ENCODE data around the gene KLK4.
"Not testable (repeated sequence)": the region's sequence is repeated elsewhere in the genome, so short reads cannot be mapped to it uniquely, and the experiment has no call there.

Gene KLK4

GRCh38 chr19:50912727-50913716 lies 1.8 kb upstream of the KLK4 start:
- DNase-seq = no peak

- DNase-seq = no peak
These were observed 956 bp upstream of the KLK4 start for GRCh38 chr19:50912102-50912599.

- DNase-seq = no peak
These were observed 473 bp downstream of the KLK4 start for GRCh38 chr19:50910722-50911121.

GRCh38 chr19:50909240-50910070 lies 1.7 kb downstream of the KLK4 start:
- no peak for DNase-seq

GRCh38 chr19:50908336-50908735 lies 2.9 kb downstream of the KLK4 start:
- DNase-seq = no peak

GRCh38 chr19:50906217-50906616 lies 5.0 kb downstream of the KLK4 start:
- DNase-seq = peak; percentile 21

GRCh38 chr19:50902640-50903039 lies 8.6 kb downstream of the KLK4 start:
- no peak for DNase-seq

GRCh38 chr19:50899569-50899968 lies 11.6 kb downstream of the KLK4 start:
- no peak for DNase-seq

GRCh38 chr19:50898018-50898417 lies 13.2 kb downstream of the KLK4 start:
- no peak for DNase-seq

- no peak for DNase-seq
These were observed 13.6 kb downstream of the KLK4 start for GRCh38 chr19:50897612-50898011.

GRCh38 chr19:50897191-50897607 lies 14.0 kb downstream of the KLK4 start:
- no peak for DNase-seq

- no peak for DNase-seq
These were observed 14.5 kb downstream of the KLK4 start for GRCh38 chr19:50896591-50897190.

- DNase-seq = not testable (repeated sequence)
These were observed 15.1 kb downstream of the KLK4 start for GRCh38 chr19:50896089-50896590.

- DNase-seq = no peak
These were observed 16.5 kb downstream of the KLK4 start for GRCh38 chr19:50894478-50895356.

- DNase-seq = no peak
These were observed 18.0 kb downstream of the KLK4 start for GRCh38 chr19:50893047-50893736.

GRCh38 chr19:50891253-50891625 lies 20.0 kb downstream of the KLK4 start:
- no peak for DNase-seq

- no peak for DNase-seq
These were observed 20.6 kb downstream of the KLK4 start for GRCh38 chr19:50890422-50891252.

- no peak for DNase-seq
These were observed 21.6 kb downstream of the KLK4 start for GRCh38 chr19:50889638-50890037.

- no peak for DNase-seq
These were observed 29.0 kb downstream of the KLK4 start for GRCh38 chr19:50882188-50882587.

GRCh38 chr19:50880241-50880640 lies 31.0 kb downstream of the KLK4 start:
- DNase-seq = no peak

All from activated T-cell treated with anti-CD3 and anti-CD28 coated beads for 4 hours (primary cell).